HG02571 (cell line): ENCODE data around the gene TMCO2.
"Not testable (repeated sequence)": the region's sequence is repeated elsewhere in the genome, so short reads cannot be mapped to it uniquely, and the experiment has no call there.

Source experiments
- ATAC-seq: cut with Tn5 transposase; IDR thresholded peaks from one replicate; pipeline ENCODE4 v1.9.1; 2021; ENCODE audit warnings: mild to moderate bottlenecking, moderate library complexity; ENCODE audit not compliant: unreplicated experiment

The TMCO2 gene

GRCh38 chr1:40247655-40248054 lies at the start of gene TMCO2:
TMCO2 (plus strand) TSS chr1:40247937; CDS start chr1:40247994, 57 bp downstream.
- no peak for ATAC-seq

DNA sequence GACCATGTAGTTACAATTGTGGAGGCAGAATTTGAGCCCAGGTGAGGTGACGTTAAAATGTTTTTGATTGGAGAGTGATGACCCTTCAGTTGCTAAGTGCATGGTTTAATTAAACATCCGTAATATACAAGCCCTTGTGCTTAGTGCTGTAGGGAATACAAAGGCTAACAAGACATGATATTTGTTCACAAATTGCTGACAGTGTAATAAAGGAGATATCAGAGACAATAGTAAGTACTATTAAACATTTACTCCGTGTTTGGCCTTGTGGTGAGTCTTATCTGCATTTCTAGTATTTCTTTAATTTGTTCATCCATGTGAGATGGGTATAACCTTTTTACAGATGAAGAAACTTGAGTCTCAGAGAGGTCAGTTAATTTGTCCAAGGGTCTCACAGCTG lies 48.6 kb upstream of the TMCO2 start:
- no peak for ATAC-seq

DNA sequence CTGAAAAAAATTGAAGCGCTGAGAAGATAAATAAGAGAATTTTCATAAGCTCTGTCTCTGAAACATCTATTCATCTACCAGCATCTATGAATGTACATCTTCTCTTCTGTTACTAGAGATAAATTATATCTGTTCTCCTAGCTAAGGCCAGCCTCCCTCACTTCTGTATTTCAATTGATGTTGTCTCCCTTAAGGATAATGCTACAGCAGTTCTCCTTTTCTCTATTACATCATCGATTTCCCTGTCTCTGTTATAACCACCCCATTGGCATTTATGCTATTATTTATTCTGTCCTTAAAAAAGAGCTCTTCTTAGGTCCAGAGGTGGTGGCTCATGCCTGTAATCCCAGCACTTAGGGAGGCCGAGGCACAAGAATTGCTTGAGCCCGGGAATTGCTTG lies 42.9 kb upstream of the TMCO2 start:
- no peak for ATAC-seq

- ATAC-seq: no peak
Measured at GRCh38 chr1:40210511-40211204, 37.1 kb upstream of the TMCO2 start.

DNA sequence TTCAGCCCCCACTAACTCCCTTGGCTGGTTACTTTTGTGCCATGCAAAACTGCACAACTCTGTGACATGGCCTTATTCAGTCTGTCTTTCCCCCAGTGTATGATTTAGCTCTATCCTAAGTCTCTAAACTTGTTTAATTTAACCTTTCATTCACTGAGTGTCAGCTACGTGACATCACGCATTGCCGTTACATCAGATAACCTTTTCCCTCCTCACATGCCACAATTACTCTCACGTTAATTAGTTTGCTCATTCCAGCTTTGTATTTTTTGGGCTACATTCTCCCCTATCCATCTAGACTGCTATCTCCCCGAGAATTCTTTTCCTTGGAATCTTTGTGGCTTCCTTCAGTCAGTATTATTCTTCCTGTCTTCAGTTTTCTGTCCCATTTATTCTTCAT lies 29.4 kb upstream of the TMCO2 start:
- no peak for ATAC-seq

DNA sequence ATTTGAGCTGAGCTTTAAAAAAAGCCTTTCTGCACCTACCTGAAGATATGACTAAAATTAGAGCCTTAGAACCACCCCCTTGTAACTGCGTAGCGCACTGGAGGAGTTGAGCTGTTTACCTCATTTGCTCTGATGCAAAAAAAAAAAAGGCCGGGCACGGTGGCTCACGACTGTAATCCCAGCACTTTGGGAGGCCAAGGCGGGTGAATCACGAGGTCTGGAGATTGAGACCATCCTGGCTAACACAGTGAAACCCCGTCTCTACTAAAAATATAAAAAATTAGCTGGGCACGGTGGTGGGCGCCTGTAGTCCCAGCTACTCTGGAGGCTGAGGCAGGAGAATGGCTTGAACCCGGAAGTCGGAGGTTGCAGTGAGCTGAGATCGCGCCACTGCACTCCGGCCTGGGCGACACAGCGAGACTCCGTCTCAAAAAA lies 26.2 kb upstream of the TMCO2 start:
- ATAC-seq: not testable (repeated sequence)

- no peak for ATAC-seq
Measured at GRCh38 chr1:40221977-40222772, 25.6 kb upstream of the TMCO2 start.

DNA sequence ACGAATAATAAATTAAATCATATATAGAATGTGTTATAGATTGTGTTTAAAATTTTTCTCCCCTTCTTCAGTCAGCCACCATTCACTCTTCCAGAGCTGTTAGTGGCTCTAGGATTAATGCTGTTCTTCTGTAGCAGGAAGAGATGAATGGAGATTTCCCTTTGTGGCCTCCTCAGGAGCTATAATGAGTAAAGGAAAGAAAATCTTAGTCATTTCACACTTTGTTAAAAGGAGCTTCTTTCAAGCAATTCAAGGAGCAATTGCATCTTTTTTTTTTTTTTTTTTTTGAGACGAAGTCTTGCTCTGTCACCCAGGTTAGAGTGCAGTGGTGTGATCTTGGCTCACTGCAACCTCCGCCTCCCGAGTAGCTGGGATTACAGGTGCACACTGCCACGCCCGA lies 23.7 kb upstream of the TMCO2 start:
- ATAC-seq: no peak

DNA sequence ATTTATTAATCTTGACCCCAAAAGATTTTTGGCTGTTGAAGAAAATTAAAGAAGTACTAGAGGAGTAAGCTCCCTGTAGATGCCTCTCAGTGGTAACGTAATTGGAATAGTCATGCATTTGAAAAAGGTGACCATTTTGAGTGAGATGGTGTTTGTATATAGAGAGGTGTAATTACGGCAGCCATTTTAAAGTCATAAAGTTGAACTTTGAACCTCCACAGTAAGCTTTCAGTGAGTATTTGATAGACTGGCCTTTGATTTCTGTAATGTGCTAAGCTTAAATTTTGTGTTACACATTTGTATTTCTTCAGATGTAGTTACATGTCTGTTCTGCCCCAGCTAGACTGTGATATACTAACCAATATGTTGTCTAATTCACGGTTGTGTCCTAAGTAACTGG lies 21.5 kb upstream of the TMCO2 start:
- ATAC-seq: no peak

DNA sequence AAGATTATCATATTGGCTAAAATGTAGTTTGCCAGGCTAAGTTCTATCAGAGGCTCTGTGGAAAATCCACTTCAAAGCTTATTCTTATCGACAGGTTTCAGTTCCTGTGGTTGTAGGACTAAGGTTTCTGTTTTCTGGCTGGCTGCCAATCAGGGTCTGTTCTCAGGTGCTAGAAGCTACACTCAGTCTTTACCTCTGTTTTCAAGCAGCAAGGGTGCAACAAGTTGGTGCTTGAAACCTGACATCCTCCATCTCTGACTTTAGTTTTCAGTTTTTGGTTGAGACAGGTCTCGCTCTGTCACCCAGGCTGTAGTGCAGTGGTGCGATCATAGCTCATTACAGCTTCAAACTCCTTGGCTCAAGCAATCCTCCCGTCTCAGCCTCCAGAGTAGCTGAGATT lies 15.3 kb upstream of the TMCO2 start:
- no peak for ATAC-seq

GRCh38 chr1:40239626-40240025 lies 8.1 kb upstream of the TMCO2 start:
- ATAC-seq: no peak

DNA sequence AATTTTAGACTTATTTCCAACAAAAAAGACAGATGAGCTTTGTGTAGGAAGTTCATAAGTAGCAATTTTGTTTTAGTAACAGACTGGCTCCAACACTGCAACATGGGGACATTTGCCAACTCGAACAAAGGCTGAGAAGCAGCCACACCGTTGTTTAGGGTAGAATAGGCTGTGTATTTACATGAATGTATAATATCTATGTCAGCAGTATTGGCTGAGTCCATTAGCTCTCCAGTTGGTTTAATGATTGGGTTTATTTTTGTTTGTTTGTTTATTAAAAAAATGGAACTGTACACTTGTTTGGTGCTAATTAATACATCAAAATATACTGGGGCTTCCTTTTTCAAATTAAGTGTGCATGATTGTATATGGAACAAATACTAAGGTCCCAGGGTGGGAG lies 7.3 kb upstream of the TMCO2 start:
- no peak for ATAC-seq

GRCh38 chr1:40241362-40241761 lies 6.4 kb upstream of the TMCO2 start:
- no peak for ATAC-seq

DNA sequence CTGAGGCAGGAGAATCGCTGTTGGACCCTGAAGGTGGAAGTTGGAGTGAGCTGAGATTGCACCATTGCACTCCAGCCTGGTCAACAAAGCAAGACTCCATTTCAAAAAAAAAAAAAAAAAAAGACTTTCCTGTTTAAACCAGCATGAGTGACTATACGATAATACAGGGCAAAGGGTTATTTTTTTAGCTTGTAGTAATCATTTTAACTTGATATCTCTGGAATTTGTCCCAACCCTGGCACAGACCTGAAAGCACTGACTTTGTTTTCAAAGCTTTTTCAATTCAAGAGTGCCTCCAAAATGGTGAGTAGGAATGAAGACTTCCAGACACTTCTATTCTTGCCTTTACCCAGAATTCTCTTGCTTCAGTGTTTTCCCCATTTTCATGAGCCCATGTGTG lies 4.4 kb upstream of the TMCO2 start:
- no peak for ATAC-seq

GRCh38 chr1:40244138-40244744 lies 3.5 kb upstream of the TMCO2 start:
- no peak for ATAC-seq

DNA sequence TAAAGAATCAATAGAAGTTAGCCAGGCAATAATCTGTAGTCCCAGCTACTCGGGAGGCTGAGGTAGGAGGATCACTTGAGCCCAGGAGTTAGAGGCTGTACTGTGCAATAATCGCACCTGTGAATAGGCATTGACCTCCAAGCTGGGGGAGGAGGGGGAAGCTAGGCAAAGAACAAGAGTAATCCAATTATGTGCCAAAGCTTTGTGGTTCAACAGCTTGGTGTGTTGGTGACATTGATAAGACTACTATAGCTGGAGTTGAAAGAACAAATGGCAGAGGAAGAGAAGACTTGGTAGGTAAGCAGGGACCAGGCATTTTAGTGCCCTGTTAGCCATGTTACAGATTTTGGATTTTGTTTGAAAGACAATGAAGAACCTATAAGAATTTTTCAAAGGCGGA lies 2.1 kb upstream of the TMCO2 start:
- ATAC-seq: no peak

DNA sequence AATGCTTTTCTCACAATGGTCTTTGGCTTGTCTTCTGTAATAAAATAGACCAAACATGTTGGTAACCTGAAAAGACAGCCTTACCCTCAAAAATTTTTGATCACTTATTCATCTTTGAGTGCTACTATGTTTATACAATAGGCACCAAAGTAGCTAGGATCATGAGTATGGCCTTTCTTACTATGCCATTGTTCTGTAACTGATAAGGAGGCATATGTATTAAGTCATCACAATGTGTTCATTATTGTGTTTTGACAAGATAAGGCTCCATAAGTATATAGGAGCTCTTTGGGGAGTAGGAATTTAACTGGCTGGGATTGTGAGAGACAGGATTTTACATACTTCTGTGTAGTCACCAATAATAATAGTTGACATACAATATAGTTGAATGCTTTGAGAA lies 675 bp downstream of the TMCO2 start:
- no peak for ATAC-seq

DNA sequence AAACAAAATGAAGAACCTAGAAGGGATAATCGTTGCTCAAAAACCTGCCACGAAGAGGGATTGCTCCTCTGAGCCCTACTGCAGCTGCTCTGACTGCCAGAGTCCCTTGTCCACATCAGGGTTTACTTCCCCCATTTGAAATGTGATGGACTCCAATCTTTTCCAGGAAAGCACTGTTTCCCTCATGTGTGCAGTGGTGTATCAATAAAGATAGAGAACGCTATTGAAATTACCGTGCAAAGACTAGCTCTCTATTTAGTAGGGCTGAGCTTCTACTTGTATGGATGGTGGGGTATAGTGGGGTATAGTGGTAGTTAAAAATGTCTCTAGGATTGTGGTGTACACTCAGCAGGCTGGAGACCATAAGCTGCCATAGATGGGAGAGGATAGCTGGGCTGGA lies 3.7 kb downstream of the TMCO2 start:
- ATAC-seq: no peak

GRCh38 chr1:40252601-40253000 lies 4.9 kb downstream of the TMCO2 start:
- no peak for ATAC-seq

DNA sequence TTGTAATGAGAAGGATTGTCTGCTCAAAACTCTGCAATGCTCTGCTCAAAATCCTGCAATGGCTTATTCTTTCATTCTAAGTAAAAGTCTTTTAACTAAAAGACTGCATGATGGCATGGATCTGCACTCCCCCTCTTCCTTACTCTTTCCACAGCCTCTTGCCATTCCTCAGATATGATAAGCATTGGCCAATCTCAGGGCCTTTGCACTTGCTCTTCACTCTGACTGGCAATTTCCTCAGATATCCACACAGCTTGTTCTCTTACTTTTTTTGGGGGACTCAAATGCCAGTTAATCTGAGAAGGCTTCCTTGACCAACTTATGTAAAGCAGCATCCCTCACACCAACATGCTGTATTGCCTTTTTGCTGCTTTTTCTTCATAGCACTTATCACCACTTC lies 7.5 kb downstream of the TMCO2 start:
- no peak for ATAC-seq

GRCh38 chr1:40256401-40257084 lies 8.8 kb downstream of the TMCO2 start:
- no peak for ATAC-seq

DNA sequence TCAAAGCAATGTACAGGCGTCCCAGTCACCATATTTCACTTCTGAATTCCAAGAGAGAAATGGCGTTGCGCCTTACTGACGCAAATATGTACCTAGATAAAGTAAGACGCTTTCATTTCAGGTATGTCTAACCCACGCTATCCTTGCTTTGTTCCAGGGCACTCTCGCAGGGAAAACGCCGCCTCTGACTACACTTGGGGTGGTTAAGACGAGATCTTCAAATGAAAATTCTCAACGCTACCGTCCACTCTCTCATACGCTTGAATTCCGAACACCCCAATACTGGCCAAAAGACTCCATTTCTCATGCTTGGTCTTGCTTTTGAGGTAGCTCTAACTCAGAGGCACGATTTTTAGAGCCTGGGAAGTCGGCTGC lies 9.6 kb downstream of the TMCO2 start:
- peak; percentile 6 for ATAC-seq
